ENCODE measurements around the gene HNRNPUL1. TPM values are rescaled to one million over a fixed set of nuclear protein-coding genes. Genes with fewer than 3 reads are reported as not detected.

HNRNPUL1 gene
- total RNA-seq, 2 donors from 2014 or later: 76.0 to 87.3 TPM

GRCh38 chr19:41351339-41352245 is 87.4 kb downstream of the HNRNPUL1 start:
- peak; percentile 33 for ATAC-seq
- H3K36me3 ChIP-seq (replicated peaks in 1 of 2; ENCODE audit: insufficient read depth in 1 of 2, low read depth in 2 of 2): no peaks in the 10 kb centered on the region
- WGBS, 2 donors: 1 to 2% methylated on average over 30 to 58 of the region's 58 CpGs
- peaks cover 41% of the 10 kb centered on the region for H3K4me1 ChIP-seq
- no peaks in the 10 kb centered on the region for H3K27me3 ChIP-seq
- TF ChIP-seq POLR2A (IDR thresholded peaks at IDR 0.05): peak in 1 of 3 donors; percentile 61
- TF ChIP-seq, protein P1, sequence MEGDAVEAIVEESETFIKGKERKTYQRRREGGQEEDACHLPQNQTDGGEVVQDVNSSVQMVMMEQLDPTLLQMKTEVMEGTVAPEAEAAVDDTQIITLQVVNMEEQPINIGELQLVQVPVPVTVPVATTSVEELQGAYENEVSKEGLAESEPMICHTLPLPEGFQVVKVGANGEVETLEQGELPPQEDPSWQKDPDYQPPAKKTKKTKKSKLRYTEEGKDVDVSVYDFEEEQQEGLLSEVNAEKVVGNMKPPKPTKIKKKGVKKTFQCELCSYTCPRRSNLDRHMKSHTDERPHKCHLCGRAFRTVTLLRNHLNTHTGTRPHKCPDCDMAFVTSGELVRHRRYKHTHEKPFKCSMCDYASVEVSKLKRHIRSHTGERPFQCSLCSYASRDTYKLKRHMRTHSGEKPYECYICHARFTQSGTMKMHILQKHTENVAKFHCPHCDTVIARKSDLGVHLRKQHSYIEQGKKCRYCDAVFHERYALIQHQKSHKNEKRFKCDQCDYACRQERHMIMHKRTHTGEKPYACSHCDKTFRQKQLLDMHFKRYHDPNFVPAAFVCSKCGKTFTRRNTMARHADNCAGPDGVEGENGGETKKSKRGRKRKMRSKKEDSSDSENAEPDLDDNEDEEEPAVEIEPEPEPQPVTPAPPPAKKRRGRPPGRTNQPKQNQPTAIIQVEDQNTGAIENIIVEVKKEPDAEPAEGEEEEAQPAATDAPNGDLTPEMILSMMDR (IDR thresholded peaks at IDR 0.05): no peak
- H3K27ac ChIP-seq: peak overlapping the region in 1 of 4 donors; percentile 79
- DNase-seq: peak in 3 of 4 donors; percentile 40 to 63 (median 55)
- H3K4me3 ChIP-seq: peak overlapping the region; percentile 24 to 60
- H3K9me3 ChIP-seq: no peaks in the 10 kb centered on the region
- intact Hi-C loops (cut with DNase I): no loop called here

DNA sequence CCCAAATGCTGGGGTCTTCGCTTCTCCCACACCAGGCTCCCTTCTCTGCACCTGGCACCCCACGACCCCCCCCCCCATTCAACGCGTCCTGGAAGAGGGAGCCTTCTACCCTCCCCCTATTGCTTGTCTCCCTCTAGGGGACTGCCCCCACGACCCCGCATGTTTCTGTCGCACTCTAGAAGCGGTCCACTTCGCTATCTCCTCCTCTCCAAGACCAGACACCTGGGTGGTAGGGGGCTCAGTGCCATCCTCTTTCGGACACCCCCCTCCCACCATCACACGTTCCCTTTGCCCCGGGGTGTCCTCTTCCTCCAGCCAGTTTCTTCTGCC is 88.1 kb downstream of the HNRNPUL1 start:
- Histone ChIP-seq H3K27me3 (no peaks in the 10 kb centered on the region), H3K9me3 (no peaks in the 10 kb centered on the region), H3K27ac (peak overlapping the region in 1 of 4 donors; percentile 79), H3K36me3 (replicated peaks in 1 of 2; ENCODE audit: insufficient read depth in 1 of 2, low read depth in 2 of 2) (no peaks in the 10 kb centered on the region), H3K4me3 (peak overlapping the region; percentile 24 to 60), H3K4me1 (peaks cover 41% of the 10 kb centered on the region)
- TF ChIP-seq, protein P1 (IDR thresholded peaks at IDR 0.05): no peak
- no peak for TF ChIP-seq POLR2A (IDR thresholded peaks at IDR 0.05)
- intact Hi-C loops (cut with DNase I): no loop called here
- ATAC-seq (no peak), DNase-seq (no peak)
- 1% methylated on average over 11 to 12 of the region's 12 CpGs for WGBS, 2 donors

DNA sequence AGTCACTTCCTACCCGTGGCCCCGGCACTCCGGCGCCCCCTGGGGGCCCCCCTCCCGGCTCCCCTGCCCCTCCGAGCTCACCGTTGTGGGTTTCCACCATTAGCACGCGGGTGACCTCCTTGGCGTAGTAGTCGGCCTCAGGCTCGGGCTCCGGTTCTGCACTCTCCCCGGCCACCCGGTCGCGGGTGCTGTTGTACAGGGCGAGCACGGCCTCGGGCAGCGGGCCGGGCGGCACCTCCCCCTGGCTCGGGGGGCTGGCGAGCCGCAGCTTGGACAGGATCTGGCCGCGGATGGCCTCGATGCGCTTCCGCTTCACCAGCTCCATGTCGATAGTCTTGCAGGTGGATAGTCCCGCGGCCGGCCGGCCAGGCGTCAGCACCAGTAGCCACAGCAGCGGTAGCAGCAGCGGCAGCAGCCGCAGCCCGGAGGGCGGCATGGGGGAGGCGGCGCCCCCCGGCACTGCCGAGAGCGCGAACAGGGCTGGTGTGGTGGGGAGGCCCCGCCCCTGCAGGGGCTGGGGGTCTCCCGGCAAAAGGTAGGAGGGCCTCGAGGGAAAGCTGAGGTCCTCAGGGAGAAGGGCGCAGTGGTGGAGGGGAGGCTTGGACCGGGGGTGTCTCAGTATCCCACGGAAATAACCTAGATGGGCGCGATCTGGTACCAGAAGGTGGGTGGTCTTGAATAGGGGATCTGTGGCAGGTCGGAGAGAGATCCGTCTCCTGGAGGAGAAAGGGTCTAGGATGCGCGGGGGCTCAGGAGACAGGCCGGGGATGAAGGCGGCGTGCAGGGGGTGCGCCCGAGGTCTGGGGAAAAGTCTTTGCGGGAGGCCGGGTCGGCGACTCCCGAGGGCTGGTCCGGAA is 88.7 kb downstream of the HNRNPUL1 start:
- Histone ChIP-seq H3K27ac (peak overlapping the region in 3 of 4 donors; percentile 28 to 79 (median 59)), H3K36me3 (replicated peaks in 1 of 2; ENCODE audit: insufficient read depth in 1 of 2, low read depth in 2 of 2) (no peaks in the 10 kb centered on the region), H3K4me1 (peaks cover 41% of the 10 kb centered on the region), H3K27me3 (no peaks in the 10 kb centered on the region), H3K9me3 (no peaks in the 10 kb centered on the region), H3K4me3 (peak overlapping the region; percentile 24 to 60)
- TF ChIP-seq POLR2A (IDR thresholded peaks at IDR 0.05): no peak
- TF ChIP-seq, protein P1 (IDR thresholded peaks at IDR 0.05): peak in 5 of 7 experiments; percentile 19 to 33 (median 27)
- intact Hi-C loops (cut with DNase I): no loop called here
- peak; percentile 18 for ATAC-seq
- WGBS, 2 donors: 0 to 1% methylated on average over 14 to 40 of the region's 71 CpGs
- peak; percentile 53 to 65 (median 58) for DNase-seq

DNA sequence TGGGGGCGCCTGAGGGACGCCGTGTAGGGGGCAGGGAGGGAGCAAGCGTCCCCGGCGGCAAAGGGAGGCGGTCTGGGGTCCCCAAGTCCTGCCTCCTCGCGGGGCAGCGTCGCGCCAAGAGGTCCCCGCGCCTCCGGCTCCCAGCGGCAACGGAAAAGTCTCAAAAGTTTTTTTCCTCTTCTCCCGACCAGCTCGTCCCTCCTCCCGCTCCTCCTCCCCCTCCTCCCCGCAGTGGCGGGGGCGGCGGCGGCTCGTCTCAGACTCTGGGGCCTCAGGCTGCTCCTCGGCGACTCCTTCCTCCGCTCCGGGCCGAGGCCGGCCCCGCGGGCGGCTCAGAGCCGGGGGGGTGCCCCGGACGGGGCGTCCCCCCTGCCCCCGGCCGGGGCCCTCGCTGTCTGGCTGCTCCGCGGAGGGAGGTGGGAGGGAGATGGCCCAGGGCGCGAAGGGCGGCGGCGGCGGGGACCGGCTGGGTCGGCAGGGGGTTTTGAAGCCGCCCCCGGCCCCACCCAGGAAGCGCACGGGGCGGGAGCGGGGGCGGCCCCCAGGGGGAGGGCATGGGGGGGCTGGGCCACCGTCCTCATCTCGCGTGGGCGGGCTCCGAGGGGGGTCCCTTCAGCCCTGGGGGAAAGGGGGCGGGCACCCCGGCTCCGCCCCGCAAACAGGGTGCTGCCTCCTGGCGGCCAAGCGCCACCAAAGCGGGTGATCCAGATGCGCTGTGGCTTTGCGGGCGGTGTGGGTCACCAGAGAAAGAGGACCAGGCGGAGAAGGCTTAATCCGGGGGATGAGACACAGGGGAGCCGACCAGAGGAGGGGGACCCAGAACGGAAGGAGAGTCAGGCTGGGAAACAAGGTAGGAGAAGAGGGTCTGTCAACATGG is 89.5 kb downstream of the HNRNPUL1 start, which contains the start of gene TGFB1:
Gene TGFB1, minus strand, starts transcription at position 457 of the 877 bp plus-strand sequence. CDS start 878 bp downstream, outside the sequence.
- Histone ChIP-seq H3K4me1 (peaks cover 41% of the 10 kb centered on the region), H3K36me3 (replicated peaks in 1 of 2; ENCODE audit: insufficient read depth in 1 of 2, low read depth in 2 of 2) (no peaks in the 10 kb centered on the region), H3K4me3 (peak within 1 kb of the TSS; percentile 24 to 60), H3K27ac (peak within 1 kb of the TSS in 3 of 4 donors; percentile 28 to 79 (median 59)), H3K9me3 (no peaks in the 10 kb centered on the region), H3K27me3 (no peaks in the 10 kb centered on the region)
- TF ChIP-seq, protein P1 (IDR thresholded peaks at IDR 0.05): peak; percentile 73 to 90 (median 82)
- TF ChIP-seq POLR2A (IDR thresholded peaks at IDR 0.05): peak in 1 of 3 donors; percentile 34
- DNase-seq (peak; percentile 75 to 84 (median 80)), ATAC-seq (peak; percentile 75)
- intact Hi-C loops (cut with DNase I): no loop called here
- WGBS, 2 donors: 0 to 1% methylated on average over 25 to 31 of the region's 78 CpGs

Measured in body of pancreas (tissue), 4 donors.